Neural progenitor cell (in vitro differentiated cells): ENCODE data around the gene EPN1. TPM values are rescaled to one million over a fixed set of nuclear protein-coding genes. Genes with fewer than 3 reads are reported as not detected.

Experiments used
- DNase-seq: peaks from one replicate; pipeline ENCODE4 v3.0.0-alpha.2; 2016; ENCODE audit warnings: low spot score
- H2AFZ ChIP-seq: fragments of 200-600 bp; sonication (generic); replicated peaks from 2 replicates; pipeline ENCODE4 v1.6.1; 2016; ENCODE audit warnings: antibody characterized with exemption
- H3F3A ChIP-seq: fragments of 200-600 bp; sonication (generic); 2 replicates; pipeline ENCODE4 v1.6.1; 2016; ENCODE audit warnings: antibody characterized with exemption, low read depth
- H3K27ac ChIP-seq: fragments of 200-600 bp; sonication (generic); 2 replicates; pipeline ENCODE4 v1.5.1; 2016; ENCODE audit warnings: mild to moderate bottlenecking
- H3K27me3 ChIP-seq: fragments of 200-600 bp; sonication (generic); 2 replicates; pipeline ENCODE4 v1.6.1; 2016; ENCODE audit warnings: mild to moderate bottlenecking, moderate library complexity
- H3K36me3 ChIP-seq: fragments of 200-600 bp; sonication (generic); 2 replicates; pipeline ENCODE4 v1.5.1; 2016
- H3K4me1 ChIP-seq: fragments of 200-600 bp; sonication (generic); 2 replicates; pipeline ENCODE4 v1.6.1; 2016; ENCODE audit warnings: mixed run types
- H3K4me2 ChIP-seq: fragments of 200-600 bp; sonication (generic); 2 replicates; pipeline ENCODE4 v1.6.1; 2016
- H3K4me3 ChIP-seq: fragments of 200-600 bp; sonication (generic); 2 replicates; pipeline ENCODE4 v1.5.1; 2016
- H3K79me2 ChIP-seq: fragments of 200-600 bp; sonication (generic); 2 replicates; pipeline ENCODE4 v1.6.1; 2016; ENCODE audit warnings: low read depth
- H3K9ac ChIP-seq: fragments of 200-600 bp; sonication (generic); 2 replicates; pipeline ENCODE4 v1.6.1; 2016
- H3K9me3 ChIP-seq: fragments of 200-600 bp; sonication (generic); 2 replicates; pipeline ENCODE4 v1.5.1; 2016; ENCODE audit warnings: low read depth
- H4K20me1 ChIP-seq: fragments of 200-600 bp; sonication (generic); 2 replicates; pipeline ENCODE4 v1.6.1; 2016; ENCODE audit warnings: low read depth
- H3K27ac Mint-ChIP-seq: 3 replicates; pipeline ENCODE4 v1.8.0; 2021; ENCODE audit warnings: mixed read lengths
- H3K27me3 Mint-ChIP-seq: 2 replicates; pipeline ENCODE4 v1.8.0; 2022; ENCODE audit warnings: low read depth, mild to moderate bottlenecking, inconsistent platforms, moderate library complexity, mixed read lengths; ENCODE audit not compliant: insufficient read depth
- H3K36me3 Mint-ChIP-seq: 3 replicates; pipeline ENCODE4 v1.8.0; 2021; ENCODE audit warnings: mixed read lengths
- H3K4me1 Mint-ChIP-seq: 3 replicates; pipeline ENCODE4 v1.8.0; 2021; ENCODE audit warnings: mixed read lengths
- H3K4me3 Mint-ChIP-seq: 3 replicates; pipeline ENCODE4 v1.8.0; 2021; ENCODE audit warnings: mild to moderate bottlenecking, moderate library complexity, mixed read lengths
- H3K9me3 Mint-ChIP-seq: 3 replicates; pipeline ENCODE4 v1.8.0; 2020; ENCODE audit warnings: mixed read lengths
- EZH2 ChIP-seq: fragments of 200-600 bp; sonication (generic); IDR thresholded peaks from 2 replicates; pipeline ENCODE4 v1.6.1; 2017; ENCODE audit warnings: antibody characterized with exemption, mild to moderate bottlenecking, moderate library complexity
- EZH2phosphoT487 ChIP-seq: fragments of 200-600 bp; sonication (generic); IDR thresholded peaks from 2 replicates; pipeline ENCODE4 v1.6.1; 2017; ENCODE audit warnings: antibody characterized with exemption
- total RNA-seq: library from RNA; depleted of rRNA; stranded (reverse); fragments of >200 nt; gene quantifications from 2 replicates; pipeline ENCODE4 v1.2.3, GENCODE V29; 2015; ENCODE audit warnings: low replicate concordance
- TF ChIP-seq, protein P1 (sequence below): fragments of 200-600 bp; sonication (generic); IDR thresholded peaks from 2 replicates; pipeline ENCODE4 v1.5.1; 2017; ENCODE audit warnings: antibody characterized with exemption, mild to moderate bottlenecking

EPN1 gene
- total RNA-seq, 1 donor from 2014 or later, result 16.1 TPM

GRCh38 chr19:55642153-55643002, 32.6 kb upstream of the EPN1 start:
- peaks cover 18% of the 10 kb centered on the region for H3K36me3 Mint-ChIP-seq
- Histone ChIP-seq H3K4me3 (peak overlapping the region; percentile 80), H3K27me3 (no peaks in the 10 kb centered on the region), H3K79me2 (peaks cover 90% of the 10 kb centered on the region), H3K4me1 (peaks cover 26% of the 10 kb centered on the region), H2AFZ (no peak overlapping the region), H3K9ac (peak overlapping the region; percentile 73), H3K27ac (no peak overlapping the region), H3K36me3 (no peaks in the 10 kb centered on the region), H4K20me1 (peaks cover 4% of the 10 kb centered on the region), H3F3A (peaks cover 53% of the 10 kb centered on the region), H3K4me2 (peak overlapping the region; percentile 99), H3K9me3 (no peaks in the 10 kb centered on the region)
- H3K27ac Mint-ChIP-seq, result peak overlapping the region; percentile 12
- peak; percentile 57 for DNase-seq
- H3K9me3 Mint-ChIP-seq, result no peaks in the 10 kb centered on the region
- H3K27me3 Mint-ChIP-seq, result peaks cover 25% of the 10 kb centered on the region
- peaks cover 42% of the 10 kb centered on the region for H3K4me1 Mint-ChIP-seq
- peak overlapping the region; percentile 96 for H3K4me3 Mint-ChIP-seq
- no peak for TF ChIP-seq EZH2phosphoT487
- TF ChIP-seq, protein P1, sequence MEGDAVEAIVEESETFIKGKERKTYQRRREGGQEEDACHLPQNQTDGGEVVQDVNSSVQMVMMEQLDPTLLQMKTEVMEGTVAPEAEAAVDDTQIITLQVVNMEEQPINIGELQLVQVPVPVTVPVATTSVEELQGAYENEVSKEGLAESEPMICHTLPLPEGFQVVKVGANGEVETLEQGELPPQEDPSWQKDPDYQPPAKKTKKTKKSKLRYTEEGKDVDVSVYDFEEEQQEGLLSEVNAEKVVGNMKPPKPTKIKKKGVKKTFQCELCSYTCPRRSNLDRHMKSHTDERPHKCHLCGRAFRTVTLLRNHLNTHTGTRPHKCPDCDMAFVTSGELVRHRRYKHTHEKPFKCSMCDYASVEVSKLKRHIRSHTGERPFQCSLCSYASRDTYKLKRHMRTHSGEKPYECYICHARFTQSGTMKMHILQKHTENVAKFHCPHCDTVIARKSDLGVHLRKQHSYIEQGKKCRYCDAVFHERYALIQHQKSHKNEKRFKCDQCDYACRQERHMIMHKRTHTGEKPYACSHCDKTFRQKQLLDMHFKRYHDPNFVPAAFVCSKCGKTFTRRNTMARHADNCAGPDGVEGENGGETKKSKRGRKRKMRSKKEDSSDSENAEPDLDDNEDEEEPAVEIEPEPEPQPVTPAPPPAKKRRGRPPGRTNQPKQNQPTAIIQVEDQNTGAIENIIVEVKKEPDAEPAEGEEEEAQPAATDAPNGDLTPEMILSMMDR, result no peak
- TF ChIP-seq EZH2, result no peak

GRCh38 chr19:55643003-55643886, 31.8 kb upstream of the EPN1 start, which contains the start of gene ZNF581:
Gene ZNF581, plus strand, starts transcription at chr19:55643649. Its CDS starts 923 bp downstream, at chr19:55644572.
- Histone ChIP-seq H3F3A (peaks cover 51% of the 10 kb centered on the region), H3K79me2 (peaks cover 86% of the 10 kb centered on the region), H3K4me3 (peak within 1 kb of the TSS; percentile 80), H3K36me3 (no peaks in the 10 kb centered on the region), H3K9me3 (no peaks in the 10 kb centered on the region), H3K4me2 (peak within 1 kb of the TSS; percentile 99), H3K27ac (no peak within 1 kb of the TSS), H2AFZ (no peak within 1 kb of the TSS), H4K20me1 (no peaks in the 10 kb centered on the region), H3K9ac (peak within 1 kb of the TSS; percentile 79), H3K27me3 (no peaks in the 10 kb centered on the region), H3K4me1 (peaks cover 29% of the 10 kb centered on the region)
- H3K27me3 Mint-ChIP-seq, result peaks cover 20% of the 10 kb centered on the region
- H3K4me3 Mint-ChIP-seq, result peak within 1 kb of the TSS; percentile 96
- DNase-seq, result peak; percentile 82
- no peak for TF ChIP-seq EZH2
- TF ChIP-seq, protein P1, result no peak
- TF ChIP-seq EZH2phosphoT487, result no peak
- H3K4me1 Mint-ChIP-seq, result peaks cover 45% of the 10 kb centered on the region
- H3K36me3 Mint-ChIP-seq, result peaks cover 14% of the 10 kb centered on the region
- no peaks in the 10 kb centered on the region for H3K9me3 Mint-ChIP-seq
- peak within 1 kb of the TSS; percentile 96 for H3K27ac Mint-ChIP-seq

DNA sequence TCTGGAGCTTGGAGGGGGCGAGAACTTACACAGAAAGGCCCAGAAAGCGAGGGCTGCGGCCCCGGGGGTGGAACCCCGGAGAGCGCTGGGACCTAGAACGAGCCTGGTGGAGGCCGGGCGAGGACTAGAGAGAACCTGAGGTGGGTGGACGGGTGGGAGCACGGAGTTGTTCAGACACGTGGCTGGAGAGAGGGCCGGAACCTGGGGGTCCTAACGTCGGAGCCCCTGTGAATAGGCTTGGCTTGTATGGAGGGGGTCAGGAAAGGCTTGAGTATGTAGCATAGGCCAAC, 31.2 kb upstream of the EPN1 start:
- Histone ChIP-seq H3K4me3 (peak overlapping the region; percentile 80), H3K4me2 (peak overlapping the region; percentile 99), H3F3A (peaks cover 56% of the 10 kb centered on the region), H3K27ac (no peak overlapping the region), H3K36me3 (no peaks in the 10 kb centered on the region), H4K20me1 (no peaks in the 10 kb centered on the region), H3K79me2 (peaks cover 85% of the 10 kb centered on the region), H3K9me3 (no peaks in the 10 kb centered on the region), H2AFZ (no peak overlapping the region), H3K9ac (peak overlapping the region; percentile 79), H3K4me1 (peaks cover 32% of the 10 kb centered on the region), H3K27me3 (no peaks in the 10 kb centered on the region)
- Mint-ChIP-seq H3K4me3 (peak overlapping the region; percentile 96), H3K4me1 (peaks cover 45% of the 10 kb centered on the region), H3K36me3 (peaks cover 14% of the 10 kb centered on the region), H3K9me3 (no peaks in the 10 kb centered on the region), H3K27ac (peak overlapping the region; percentile 96), H3K27me3 (peaks cover 20% of the 10 kb centered on the region)
- TF ChIP-seq, protein P1, result no peak
- TF ChIP-seq EZH2 (no peak), EZH2phosphoT487 (no peak)
- no peak for DNase-seq
